Thymus (tissue), 11 donors: ENCODE results near the gene RRM1. TPM values are rescaled to one million over a fixed set of nuclear protein-coding genes. Genes with fewer than 3 reads are reported as not detected.
A peak's percentile ranks its signal among the peaks of the same experiment; 100 is the strongest.

Experiments
- DNase-seq, 9 donors: peaks; one replicate each; pipeline ENCODE4 v3.0.0-alpha.2; 2013; ENCODE audit warnings: low spot score in 9 of 9, low read depth in 6 of 9, missing footprints in 1 of 9
- H3K27ac ChIP-seq, 2 donors: one replicate each; pipeline ENCODE4 v1.5.1; 2013; ENCODE audit warnings: control low read depth in 1 of 2, low read depth in 1 of 2, low read length in 1 of 2, mild to moderate bottlenecking in 1 of 2, moderate library complexity in 1 of 2
- H3K27me3 ChIP-seq, 2 donors: one replicate each; pipeline ENCODE4 v1.5.1; 2013; ENCODE audit warnings: low read length in 1 of 2; ENCODE audit not compliant: control insufficient read depth in 2 of 2, insufficient read depth in 1 of 2
- H3K36me3 ChIP-seq, 2 donors: one replicate each; pipeline ENCODE4 v1.5.1; 2013; ENCODE audit warnings: low read length in 1 of 2, mild to moderate bottlenecking in 1 of 2, moderate library complexity in 1 of 2; ENCODE audit not compliant: control insufficient read depth in 2 of 2, insufficient read depth in 2 of 2
- H3K4me1 ChIP-seq, 2 donors: one replicate each; pipeline ENCODE4 v1.5.1; 2013; ENCODE audit warnings: low read length in 2 of 2; ENCODE audit not compliant: control insufficient read depth in 2 of 2, insufficient read depth in 2 of 2
- H3K4me3 ChIP-seq, 2 donors: one replicate each; pipeline ENCODE4 v1.5.1; 2013; ENCODE audit warnings: low read length in 2 of 2, control low read depth in 1 of 2, mild to moderate bottlenecking in 1 of 2
- H3K9me3 ChIP-seq, 2 donors: one replicate each; pipeline ENCODE4 v1.5.1; 2013; ENCODE audit warnings: low read length in 1 of 2, mild to moderate bottlenecking in 1 of 2; ENCODE audit not compliant: control insufficient read depth in 2 of 2, insufficient read depth in 1 of 2
- WGBS: extraction: QIAGEN DNeasy Blood & Tissue Kit; methylation state at CpG from one replicate; pipeline ENCODE4 v1.1.7; 2013; 5-methylcytosine and 5-hydroxymethylcytosine counted together
- polyA plus RNA-seq: library from polyadenylated mRNA; stranded (reverse); fragments of 200-250 nt; gene quantifications from one replicate; pipeline ENCODE4 v1.2.3, GENCODE V29; 2013
- total RNA-seq: library from RNA; stranded (reverse); fragments of 120-200 nt; gene quantifications from one replicate; pipeline ENCODE4 v1.2.4, GENCODE V29; 2013
- donor health status: healthy.

Gene RRM1
- total and polyA plus RNA-seq, 2 donors: 16.5 to 109 TPM

DNA sequence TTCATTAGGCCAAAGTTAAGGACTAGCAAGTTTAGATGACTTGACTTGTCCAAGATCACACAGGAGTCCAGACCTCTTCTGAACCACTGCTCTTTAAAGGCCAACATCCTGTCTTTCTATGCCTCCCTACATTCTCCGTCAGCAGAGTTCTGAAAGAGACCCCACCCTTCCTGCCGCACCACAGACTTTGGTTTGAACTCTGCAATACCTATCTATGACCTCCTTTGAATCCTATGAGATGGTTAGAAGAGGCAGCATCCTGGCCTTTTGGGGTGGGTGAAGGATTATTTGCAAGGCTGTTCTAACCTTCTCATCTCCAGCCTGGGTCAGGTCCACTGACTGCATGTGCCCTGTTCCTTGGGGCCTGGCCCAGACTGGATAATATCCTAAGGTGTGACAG, 4.3 kb upstream of the RRM1 start:
- Histone ChIP-seq H3K4me3 (no peak overlapping the region), H3K36me3 (peaks cover 52 to 60% of the 10 kb centered on the region in 2 donors), H3K27me3 (no peaks in the 10 kb centered on the region), H3K9me3 (no peaks in the 10 kb centered on the region), H3K4me1 (peaks cover 4 to 40% of the 10 kb centered on the region in 2 donors), H3K27ac (peak overlapping the region in 1 of 2 donors; percentile 11)
- peak in 3 of 9 donors; percentile 23 to 57 (median 41) for DNase-seq
- 81% methylated on average over 2 of the region's 2 CpGs for WGBS

- Histone ChIP-seq H3K4me3 (no peak overlapping the region), H3K27me3 (no peaks in the 10 kb centered on the region), H3K27ac (peak overlapping the region in 1 of 2 donors; percentile 48), H3K9me3 (no peaks in the 10 kb centered on the region), H3K4me1 (peaks cover 18 to 54% of the 10 kb centered on the region in 2 donors), H3K36me3 (peaks cover 37 to 47% of the 10 kb centered on the region in 2 donors)
- DNase-seq: peak in 3 of 9 donors; percentile 15 to 56 (median 32)
- WGBS: 3% methylated on average over 2 of the region's 2 CpGs
Measured at GRCh38 chr11:4092026-4092425, 2.6 kb upstream of the RRM1 start.

DNA sequence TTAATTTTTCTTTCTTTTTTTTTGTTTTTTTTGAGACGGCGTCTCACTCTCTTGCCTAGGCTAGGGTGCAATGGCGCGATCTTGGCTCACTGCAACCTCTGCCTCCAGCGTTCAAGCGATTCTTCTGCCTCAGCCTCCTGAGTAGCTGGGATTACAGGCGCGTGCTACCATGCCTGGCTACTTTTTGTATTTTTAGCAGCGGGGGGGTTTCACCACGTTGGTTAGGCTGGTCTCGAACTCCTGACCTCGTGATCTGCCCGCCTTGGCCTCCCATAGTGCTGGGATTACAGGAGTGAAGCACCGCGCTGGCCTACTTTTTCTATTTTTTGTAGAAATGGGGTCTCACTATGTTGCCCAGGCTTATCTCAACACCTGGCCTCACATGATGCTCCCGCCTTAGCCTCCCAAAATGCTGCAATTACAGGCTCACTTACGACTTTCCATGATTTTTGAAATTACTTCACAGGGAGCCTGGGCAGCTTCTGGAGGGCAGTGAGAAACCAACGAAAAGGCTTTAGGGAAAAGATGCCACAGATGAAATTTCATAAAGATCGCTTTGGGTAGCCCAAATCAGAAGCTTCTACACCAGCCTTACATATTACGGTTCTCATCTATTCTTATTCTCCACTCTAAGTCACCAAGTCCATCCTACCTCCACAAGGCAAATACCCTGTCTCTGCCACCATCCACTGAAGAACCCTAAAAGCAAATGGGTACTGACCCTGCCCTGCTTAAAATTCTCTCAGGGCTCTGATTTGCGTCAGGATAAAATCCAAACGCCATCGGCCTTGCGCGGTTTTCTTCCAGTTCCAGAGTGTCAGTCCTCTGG, 866 bp upstream of the RRM1 start:
- Histone ChIP-seq H3K27me3 (no peaks in the 10 kb centered on the region), H3K4me1 (peaks cover 19 to 57% of the 10 kb centered on the region in 2 donors), H3K36me3 (peaks cover 20 to 31% of the 10 kb centered on the region in 2 donors), H3K4me3 (peak overlapping the region; percentile 73 to 74), H3K9me3 (no peaks in the 10 kb centered on the region), H3K27ac (peak overlapping the region; percentile 56 to 88)
- peak in 1 of 9 donors; percentile 16 for DNase-seq
- 76% methylated on average over 25 of the region's 25 CpGs for whole genome bisulfite sequencing

GRCh38 chr11:4095509-4096230, 1.1 kb downstream of the RRM1 start:
- Histone ChIP-seq H3K4me3 (peak overlapping the region; percentile 73 to 74), H3K36me3 (peaks cover 8 to 17% of the 10 kb centered on the region in 2 donors), H3K4me1 (peaks cover 19 to 49% of the 10 kb centered on the region in 2 donors), H3K27ac (peak overlapping the region; percentile 72 to 88), H3K9me3 (no peaks in the 10 kb centered on the region), H3K27me3 (no peaks in the 10 kb centered on the region)
- 42% methylated on average over 10 of the region's 10 CpGs for WGBS
- DNase-seq: peak in 1 of 9 donors; percentile 37

DNA sequence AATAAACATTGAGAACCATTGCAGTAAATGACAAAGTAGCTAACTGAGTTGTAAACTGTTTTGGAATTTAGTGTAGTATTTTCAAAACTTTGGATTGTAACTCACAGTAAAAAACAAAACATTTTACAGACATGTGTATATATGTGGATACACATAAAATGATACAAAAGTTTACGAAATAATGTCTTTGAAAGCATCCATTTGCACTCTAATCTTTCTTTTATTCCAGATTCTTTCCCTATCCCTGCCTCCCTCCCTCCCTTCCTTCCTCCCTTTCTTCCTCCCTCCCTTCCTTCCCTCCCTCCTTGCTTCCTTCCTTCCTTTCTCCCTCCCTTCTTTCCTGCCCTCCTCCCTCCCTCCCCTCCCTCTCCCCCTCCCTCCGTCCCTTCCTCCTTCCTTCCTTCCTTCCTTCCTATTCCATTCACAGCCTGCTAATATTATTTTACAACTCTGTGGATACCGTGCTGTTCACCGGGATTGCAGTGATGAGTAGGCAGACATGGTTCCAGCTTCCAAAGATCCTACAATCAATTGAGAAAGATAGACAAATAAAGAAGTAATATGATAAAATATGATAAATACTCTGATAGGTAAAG, 3.5 kb downstream of the RRM1 start:
- Histone ChIP-seq H3K4me1 (peaks cover 15 to 32% of the 10 kb centered on the region in 2 donors), H3K27me3 (no peaks in the 10 kb centered on the region), H3K27ac (no peak overlapping the region), H3K9me3 (no peaks in the 10 kb centered on the region), H3K36me3 (peaks cover 0 to 17% of the 10 kb centered on the region in 2 donors), H3K4me3 (no peak overlapping the region)
- WGBS: 94% methylated on average over 4 of the region's 4 CpGs
- no peak for DNase-seq

DNA sequence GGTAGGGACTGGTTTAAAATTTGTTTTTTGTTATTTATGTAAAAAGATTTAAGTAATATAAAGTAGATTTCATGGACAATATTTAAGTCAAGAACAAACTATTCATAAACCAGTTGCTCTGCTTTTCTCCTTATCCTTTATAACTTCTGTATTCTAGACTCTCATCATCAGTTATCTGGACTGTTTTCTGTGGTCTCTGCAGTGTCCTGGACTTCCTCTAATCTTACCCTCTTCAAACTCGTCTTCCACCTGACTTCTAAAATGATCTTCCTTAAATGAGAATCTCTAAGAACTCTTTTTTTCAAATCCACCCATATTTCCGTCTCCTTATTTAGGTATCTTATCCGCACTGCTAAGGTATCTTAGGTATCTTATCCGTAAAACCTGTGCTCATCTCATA, 8.1 kb downstream of the RRM1 start:
- 96% methylated on average over 4 of the region's 4 CpGs for WGBS
- DNase-seq: no peak
- H3K9me3 ChIP-seq: no peaks in the 10 kb centered on the region
- peaks cover 13 to 51% of the 10 kb centered on the region in 2 donors for H3K36me3 ChIP-seq
- no peaks in the 10 kb centered on the region for H3K27me3 ChIP-seq
- no peak overlapping the region for H3K27ac ChIP-seq
- H3K4me1 ChIP-seq: peaks cover 0 to 2% of the 10 kb centered on the region in 2 donors
- no peak overlapping the region for H3K4me3 ChIP-seq

- Histone ChIP-seq H3K27me3 (no peaks in the 10 kb centered on the region), H3K4me1 (peaks cover 0 to 2% of the 10 kb centered on the region in 2 donors), H3K36me3 (peaks cover 13 to 55% of the 10 kb centered on the region in 2 donors), H3K4me3 (no peak overlapping the region), H3K27ac (no peak overlapping the region), H3K9me3 (no peaks in the 10 kb centered on the region)
- DNase-seq: no peak
- over 99% methylated on average over 2 of the region's 2 CpGs for WGBS
Measured at GRCh38 chr11:4103269-4103668, 8.7 kb downstream of the RRM1 start.

DNA sequence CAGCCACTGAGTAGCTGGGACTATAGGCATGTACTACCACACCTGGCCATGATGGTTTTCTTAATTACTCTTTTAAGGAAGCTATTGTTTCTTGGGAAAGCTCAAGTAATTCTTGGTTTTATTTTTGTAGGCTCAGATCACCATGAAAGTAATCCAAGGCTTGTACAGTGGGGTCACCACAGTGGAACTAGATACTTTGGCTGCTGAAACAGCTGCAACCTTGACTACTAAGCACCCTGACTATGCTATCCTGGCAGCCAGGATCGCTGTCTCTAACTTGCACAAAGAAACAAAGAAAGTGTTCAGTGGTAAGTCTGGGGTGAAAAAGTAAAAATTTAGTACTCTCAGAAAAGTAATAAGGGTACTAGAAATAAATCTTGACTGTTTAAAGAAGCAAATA, 11.3 kb downstream of the RRM1 start:
- no peaks in the 10 kb centered on the region for H3K9me3 ChIP-seq
- H3K27me3 ChIP-seq: no peaks in the 10 kb centered on the region
- no peak for DNase-seq
- H3K36me3 ChIP-seq: peaks cover 22 to 72% of the 10 kb centered on the region in 2 donors
- H3K4me1 ChIP-seq: no peaks in the 10 kb centered on the region
- H3K4me3 ChIP-seq: no peak overlapping the region
- H3K27ac ChIP-seq: no peak overlapping the region
- 96% methylated on average over 1 of the region's 1 CpG for WGBS

DNA sequence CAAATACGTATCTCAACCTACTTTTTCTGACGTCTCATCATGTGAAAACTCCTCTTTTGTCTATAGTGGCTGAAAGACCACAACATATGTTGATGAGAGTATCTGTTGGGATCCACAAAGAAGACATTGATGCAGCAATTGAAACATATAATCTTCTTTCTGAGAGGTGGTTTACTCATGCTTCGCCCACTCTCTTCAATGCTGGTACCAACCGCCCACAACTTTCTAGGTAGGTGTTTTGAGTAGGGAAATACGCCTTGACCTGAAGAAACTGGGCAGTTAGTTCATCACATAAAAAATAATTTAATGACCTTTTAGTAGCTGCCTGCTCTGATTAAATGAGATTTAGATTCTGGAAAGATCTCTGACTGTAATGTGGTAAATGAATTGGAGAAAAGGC, 17.2 kb downstream of the RRM1 start:
- Histone ChIP-seq H3K27ac (no peak overlapping the region), H3K27me3 (no peaks in the 10 kb centered on the region), H3K9me3 (no peaks in the 10 kb centered on the region), H3K4me1 (no peaks in the 10 kb centered on the region), H3K4me3 (no peak overlapping the region), H3K36me3 (peaks cover 28 to 63% of the 10 kb centered on the region in 2 donors)
- no peak for DNase-seq
- WGBS: 79% methylated on average over 5 of the region's 5 CpGs
